Thyroid gland (tissue), 4 donors: ENCODE data around the gene ME3.

Source experiments
- POLR2A ChIP-seq, 2 donors: fragments of 450-650 bp; IDR thresholded peaks; one replicate each; pipeline ENCODE4 v1.6.1; 2017; ENCODE audit warnings: antibody characterized with exemption in 2 of 2, mild to moderate bottlenecking in 2 of 2, moderate library complexity in 1 of 2
- TF ChIP-seq, protein P1 (sequence below), 6 experiments: fragments of 200-600 bp in 3 of 6; fragments of 450-650 bp in 3 of 6; sonication (generic) in 3 of 6; IDR thresholded peaks; one replicate each; pipeline ENCODE4 v1.5.1; 2016 to 2019; ENCODE audit warnings: antibody characterized with exemption in 6 of 6, mild to moderate bottlenecking in 2 of 6, inconsistent platforms in 1 of 6, moderate library complexity in 1 of 6

- TF ChIP-seq, protein P1, sequence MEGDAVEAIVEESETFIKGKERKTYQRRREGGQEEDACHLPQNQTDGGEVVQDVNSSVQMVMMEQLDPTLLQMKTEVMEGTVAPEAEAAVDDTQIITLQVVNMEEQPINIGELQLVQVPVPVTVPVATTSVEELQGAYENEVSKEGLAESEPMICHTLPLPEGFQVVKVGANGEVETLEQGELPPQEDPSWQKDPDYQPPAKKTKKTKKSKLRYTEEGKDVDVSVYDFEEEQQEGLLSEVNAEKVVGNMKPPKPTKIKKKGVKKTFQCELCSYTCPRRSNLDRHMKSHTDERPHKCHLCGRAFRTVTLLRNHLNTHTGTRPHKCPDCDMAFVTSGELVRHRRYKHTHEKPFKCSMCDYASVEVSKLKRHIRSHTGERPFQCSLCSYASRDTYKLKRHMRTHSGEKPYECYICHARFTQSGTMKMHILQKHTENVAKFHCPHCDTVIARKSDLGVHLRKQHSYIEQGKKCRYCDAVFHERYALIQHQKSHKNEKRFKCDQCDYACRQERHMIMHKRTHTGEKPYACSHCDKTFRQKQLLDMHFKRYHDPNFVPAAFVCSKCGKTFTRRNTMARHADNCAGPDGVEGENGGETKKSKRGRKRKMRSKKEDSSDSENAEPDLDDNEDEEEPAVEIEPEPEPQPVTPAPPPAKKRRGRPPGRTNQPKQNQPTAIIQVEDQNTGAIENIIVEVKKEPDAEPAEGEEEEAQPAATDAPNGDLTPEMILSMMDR (IDR thresholded peaks at IDR 0.05) = no peak
- no peak for TF ChIP-seq POLR2A (IDR thresholded peaks at IDR 0.05)
Observed at GRCh38 chr11:86587264-86588193, 84.9 kb downstream of the ME3 start.
